NCI-H226 (cell line): ENCODE results near the gene ATP23.

Experiments used
- DNase-seq: peaks from one replicate; pipeline ENCODE4 v3.0.0-alpha.2; 2015

ATP23 gene

DNA sequence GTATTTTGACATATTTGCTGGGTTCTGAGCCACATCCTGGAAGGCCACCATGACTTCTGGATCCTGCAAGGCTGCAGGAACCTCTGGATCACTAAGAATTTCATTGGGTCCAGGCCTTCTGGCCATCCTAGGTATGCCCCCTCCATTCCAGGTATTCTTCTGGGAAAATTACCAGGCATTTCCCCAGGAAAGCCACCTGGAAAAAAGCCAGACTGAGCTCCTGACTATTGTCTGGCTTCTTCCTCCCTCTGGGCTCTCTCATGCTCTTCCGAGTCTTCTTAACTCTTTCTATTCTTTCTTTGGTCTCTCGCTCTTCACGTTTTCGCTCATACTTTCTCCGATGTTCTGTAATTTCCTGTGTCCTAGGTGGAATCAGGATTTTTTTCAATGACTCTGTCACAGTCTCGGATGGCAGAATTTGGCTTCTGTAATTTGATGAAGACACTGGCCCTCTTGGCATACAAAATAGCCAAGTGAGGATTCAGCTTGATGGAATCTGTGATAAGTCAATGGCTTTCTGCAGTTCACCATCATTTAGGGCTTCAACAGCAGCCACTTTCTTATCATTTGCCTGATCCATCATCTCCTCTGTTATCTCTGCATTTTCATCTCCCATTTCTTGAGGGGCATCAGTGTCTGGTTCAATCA is 42.6 kb downstream of the ATP23 start:
- no peak for DNase-seq

- no peak for DNase-seq
These were observed 43.3 kb downstream of the ATP23 start for GRCh38 chr12:57984629-57985151.

DNA sequence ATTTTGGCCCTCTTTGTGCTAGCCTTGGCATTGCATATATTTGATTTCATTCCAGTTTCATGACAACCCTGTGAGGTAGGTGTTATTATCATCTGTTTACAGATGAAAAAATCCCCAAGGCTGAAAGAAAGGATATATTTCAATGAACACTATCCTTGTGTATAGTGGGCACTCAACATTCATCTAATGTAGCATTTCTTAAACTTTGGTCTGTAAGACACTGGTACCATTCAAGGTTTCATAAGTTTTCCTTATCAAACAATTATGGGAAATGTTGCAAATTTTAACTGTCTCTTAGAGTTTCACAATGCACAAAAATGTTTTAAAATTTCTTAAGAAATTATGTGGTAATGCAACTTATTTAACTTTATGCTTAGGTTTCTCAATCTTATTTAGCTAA is 44.3 kb downstream of the ATP23 start:
- DNase-seq, result peak; percentile 22

DNA sequence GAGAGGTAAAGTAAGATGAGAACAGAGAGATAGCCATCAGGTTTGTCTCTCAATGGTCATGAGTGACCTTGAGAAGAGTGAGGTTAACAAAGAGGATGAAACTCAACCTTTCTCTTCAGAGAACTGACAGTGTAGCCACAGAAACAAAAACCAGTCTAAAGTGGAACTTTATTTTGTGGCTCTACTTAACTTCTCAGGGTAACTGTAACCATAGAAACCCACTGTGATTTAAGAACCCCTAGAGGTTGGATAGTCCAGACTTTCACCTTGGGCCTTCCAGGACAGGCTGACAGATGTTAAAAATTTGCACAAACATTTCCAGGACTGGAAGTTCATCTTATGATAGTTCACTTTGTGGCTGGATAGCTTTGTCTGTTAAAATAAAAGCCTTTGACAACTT is 48.5 kb downstream of the ATP23 start:
- no peak for DNase-seq

DNA sequence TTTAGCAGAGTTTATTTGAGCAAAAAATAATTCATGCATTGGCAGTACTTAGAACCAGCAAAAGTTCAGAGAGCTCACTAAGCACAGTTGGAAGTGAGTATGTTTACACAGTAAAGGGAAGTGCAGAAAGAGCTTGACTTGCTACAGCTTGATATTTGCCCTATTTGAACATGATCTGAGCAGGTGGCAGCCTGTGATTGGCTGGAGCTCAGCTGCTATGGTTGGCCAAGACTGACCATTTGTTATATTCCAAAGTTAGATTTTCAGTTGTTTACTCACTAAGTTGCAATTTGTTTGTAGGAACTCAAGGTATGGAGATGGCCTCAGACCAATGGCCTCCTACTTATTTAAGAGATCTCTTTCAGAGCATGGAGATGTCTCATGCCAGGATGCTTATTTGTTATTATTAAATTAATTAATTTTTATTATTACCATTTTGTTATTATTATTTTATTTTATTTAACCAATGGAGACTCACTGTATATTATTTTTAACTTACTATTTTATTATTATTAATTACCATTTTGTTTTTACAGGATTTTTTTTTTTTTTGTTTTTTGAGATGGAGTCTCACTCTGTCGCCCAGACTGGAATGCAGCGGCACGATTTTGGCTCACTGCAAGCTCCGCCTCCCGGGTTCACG is 49.0 kb downstream of the ATP23 start:
- DNase-seq, result no peak

DNA sequence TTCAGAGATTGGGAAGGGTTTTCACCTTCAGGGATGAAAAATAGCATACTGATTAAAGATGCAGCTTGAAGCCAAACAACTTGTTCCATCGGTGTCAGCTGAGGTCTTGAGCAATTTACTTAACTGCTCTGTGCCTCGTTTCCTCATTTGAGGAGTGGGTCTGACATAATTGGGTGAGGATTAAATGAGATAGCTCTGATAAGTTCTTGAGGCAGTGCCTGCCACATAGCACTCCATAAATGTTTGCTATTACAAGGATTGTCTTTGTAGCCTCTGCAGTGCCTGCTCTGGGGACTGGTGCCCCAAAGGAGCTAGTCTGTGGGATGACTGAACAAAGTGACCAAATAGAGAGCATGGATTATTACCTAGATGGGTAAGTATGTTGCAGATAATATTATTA is 50.6 kb downstream of the ATP23 start:
- DNase-seq, result no peak

GRCh38 chr12:57993030-57993429 is 51.7 kb downstream of the ATP23 start:
- no peak for DNase-seq

GRCh38 chr12:57993834-57994233 is 52.5 kb downstream of the ATP23 start:
- DNase-seq, result no peak

GRCh38 chr12:57996520-57996919 is 55.2 kb downstream of the ATP23 start:
- DNase-seq, result no peak

- DNase-seq, result no peak
These were observed 56.9 kb downstream of the ATP23 start for GRCh38 chr12:57998251-57998650.

GRCh38 chr12:58000499-58000898 is 59.1 kb downstream of the ATP23 start:
- no peak for DNase-seq

DNA sequence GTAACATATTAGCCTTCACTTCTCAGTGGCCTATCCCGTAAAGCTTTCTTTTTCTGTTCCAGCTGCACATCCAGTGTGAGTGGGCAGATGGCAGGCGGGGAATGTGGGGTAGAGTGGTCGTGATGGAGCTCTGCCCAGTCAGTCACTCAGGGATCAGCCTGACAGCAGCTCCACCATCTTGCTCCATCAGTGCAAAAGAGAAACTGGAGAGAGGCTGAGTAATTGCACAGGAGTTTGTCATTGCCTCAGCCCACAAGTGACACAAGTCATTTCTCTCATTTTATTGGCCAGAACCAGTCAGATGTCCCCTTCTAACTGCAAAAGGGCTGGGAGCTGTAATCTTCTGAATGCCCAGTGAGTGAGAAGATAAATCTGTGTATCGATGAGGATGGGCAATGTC is 66.5 kb downstream of the ATP23 start:
- no peak for DNase-seq

- no peak for DNase-seq
These were observed 67.3 kb downstream of the ATP23 start for GRCh38 chr12:58008634-58009033.
